ENCODE measurements around the gene NDUFS6.

NDUFS6 gene

GRCh38 chr5:1856596-1857255 is 55.5 kb downstream of the NDUFS6 start:
- DNase-seq, result no peak

GRCh38 chr5:1857256-1857600 is 56.0 kb downstream of the NDUFS6 start:
- no peak for DNase-seq

GRCh38 chr5:1858436-1858835 is 57.2 kb downstream of the NDUFS6 start:
- no peak for DNase-seq

GRCh38 chr5:1859099-1859498 is 57.9 kb downstream of the NDUFS6 start:
- no peak for DNase-seq

- no peak for DNase-seq
These were observed 58.9 kb downstream of the NDUFS6 start for GRCh38 chr5:1860021-1860610.

GRCh38 chr5:1860949-1861348 is 59.7 kb downstream of the NDUFS6 start:
- no peak for DNase-seq

GRCh38 chr5:1864896-1865440 is 63.8 kb downstream of the NDUFS6 start:
- DNase-seq, result no peak

- DNase-seq, result no peak
These were observed 64.3 kb downstream of the NDUFS6 start for GRCh38 chr5:1865486-1865885.

Measured in NCI-H2107 (cell line).